Stimulated activated CD8-positive, alpha-beta memory T cell treated with anti-CD3 and anti-CD28 coated beads, Interleukin-12 subunit alpha, Interleukin-12 subunit beta, amount 100 ng/mL, for 24 hours (primary cell): ENCODE data around the gene TEX35.
"Not testable (repeated sequence)": the region's sequence is repeated elsewhere in the genome, so short reads cannot be mapped to it uniquely, and the experiment has no call there.

Experiments used
- DNase-seq: peaks from one replicate; pipeline ENCODE4 v3.0.0-alpha.2; 2020; ENCODE audit errors: extremely low read depth

The TEX35 gene

GRCh38 chr1:178494569-178494971 is 18.3 kb upstream of the TEX35 start:
- DNase-seq: no peak

- no peak for DNase-seq
Observed at GRCh38 chr1:178495158-178495557, 17.8 kb upstream of the TEX35 start.

GRCh38 chr1:178495741-178496409 is 17.0 kb upstream of the TEX35 start:
- no peak for DNase-seq

GRCh38 chr1:178496410-178497135 is 16.3 kb upstream of the TEX35 start, which contains the start of gene CLEC20A:
CLEC20A (minus strand) TSS chr1:178496964; CDS start chr1:178496939, 25 bp downstream.
- DNase-seq: no peak

GRCh38 chr1:178497903-178498478 is 14.9 kb upstream of the TEX35 start:
- no peak for DNase-seq

- no peak for DNase-seq
Observed at GRCh38 chr1:178498896-178499675, 13.8 kb upstream of the TEX35 start.

GRCh38 chr1:178500091-178500770 is 12.7 kb upstream of the TEX35 start:
- DNase-seq: no peak

GRCh38 chr1:178500936-178501554 is 11.9 kb upstream of the TEX35 start:
- DNase-seq: no peak

GRCh38 chr1:178501705-178502329 is 11.1 kb upstream of the TEX35 start:
- DNase-seq: peak; percentile 12

- no peak for DNase-seq
Observed at GRCh38 chr1:178502330-178502714, 10.6 kb upstream of the TEX35 start.

GRCh38 chr1:178502856-178503255 is 10.1 kb upstream of the TEX35 start:
- no peak for DNase-seq

GRCh38 chr1:178503316-178503715 is 9.6 kb upstream of the TEX35 start:
- DNase-seq: not testable (repeated sequence)

GRCh38 chr1:178503849-178504248 is 9.1 kb upstream of the TEX35 start:
- no peak for DNase-seq

GRCh38 chr1:178504286-178504685 is 8.6 kb upstream of the TEX35 start:
- no peak for DNase-seq

GRCh38 chr1:178506177-178506576 is 6.7 kb upstream of the TEX35 start:
- DNase-seq: no peak

GRCh38 chr1:178506669-178507068 is 6.2 kb upstream of the TEX35 start:
- no peak for DNase-seq

- no peak for DNase-seq
Observed at GRCh38 chr1:178509414-178510007, 3.4 kb upstream of the TEX35 start.

GRCh38 chr1:178510155-178510554 is 2.8 kb upstream of the TEX35 start:
- DNase-seq: no peak

- DNase-seq: no peak
Observed at GRCh38 chr1:178513278-178513983, 522 bp downstream of the TEX35 start.

GRCh38 chr1:178516110-178516509 is 3.2 kb downstream of the TEX35 start:
- no peak for DNase-seq
